Measurements from ENCODE around the gene DSCAM.

DSCAM gene

GRCh38 chr21:40333731-40334130 lies 513.2 kb downstream of the DSCAM start:
- Histone ChIP-seq H3K4me3 (replicated peaks; ENCODE audit: insufficient read depth, low read length) (no peak overlapping the region), H3K27me3 (ENCODE audit: insufficient read depth, poor library complexity, severe bottlenecking) (no peaks in the 10 kb centered on the region), H3K27ac (replicated peaks) (no peak overlapping the region)
- DNase-seq (ENCODE audit: low read depth in 1 of 2, low spot score in 1 of 2) = no peak
- TF ChIP-seq, protein P1, sequence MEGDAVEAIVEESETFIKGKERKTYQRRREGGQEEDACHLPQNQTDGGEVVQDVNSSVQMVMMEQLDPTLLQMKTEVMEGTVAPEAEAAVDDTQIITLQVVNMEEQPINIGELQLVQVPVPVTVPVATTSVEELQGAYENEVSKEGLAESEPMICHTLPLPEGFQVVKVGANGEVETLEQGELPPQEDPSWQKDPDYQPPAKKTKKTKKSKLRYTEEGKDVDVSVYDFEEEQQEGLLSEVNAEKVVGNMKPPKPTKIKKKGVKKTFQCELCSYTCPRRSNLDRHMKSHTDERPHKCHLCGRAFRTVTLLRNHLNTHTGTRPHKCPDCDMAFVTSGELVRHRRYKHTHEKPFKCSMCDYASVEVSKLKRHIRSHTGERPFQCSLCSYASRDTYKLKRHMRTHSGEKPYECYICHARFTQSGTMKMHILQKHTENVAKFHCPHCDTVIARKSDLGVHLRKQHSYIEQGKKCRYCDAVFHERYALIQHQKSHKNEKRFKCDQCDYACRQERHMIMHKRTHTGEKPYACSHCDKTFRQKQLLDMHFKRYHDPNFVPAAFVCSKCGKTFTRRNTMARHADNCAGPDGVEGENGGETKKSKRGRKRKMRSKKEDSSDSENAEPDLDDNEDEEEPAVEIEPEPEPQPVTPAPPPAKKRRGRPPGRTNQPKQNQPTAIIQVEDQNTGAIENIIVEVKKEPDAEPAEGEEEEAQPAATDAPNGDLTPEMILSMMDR (IDR thresholded peaks at IDR 0.05; ENCODE audit: insufficient read depth, low read length) = no peak
- TF ChIP-seq, protein P2, sequence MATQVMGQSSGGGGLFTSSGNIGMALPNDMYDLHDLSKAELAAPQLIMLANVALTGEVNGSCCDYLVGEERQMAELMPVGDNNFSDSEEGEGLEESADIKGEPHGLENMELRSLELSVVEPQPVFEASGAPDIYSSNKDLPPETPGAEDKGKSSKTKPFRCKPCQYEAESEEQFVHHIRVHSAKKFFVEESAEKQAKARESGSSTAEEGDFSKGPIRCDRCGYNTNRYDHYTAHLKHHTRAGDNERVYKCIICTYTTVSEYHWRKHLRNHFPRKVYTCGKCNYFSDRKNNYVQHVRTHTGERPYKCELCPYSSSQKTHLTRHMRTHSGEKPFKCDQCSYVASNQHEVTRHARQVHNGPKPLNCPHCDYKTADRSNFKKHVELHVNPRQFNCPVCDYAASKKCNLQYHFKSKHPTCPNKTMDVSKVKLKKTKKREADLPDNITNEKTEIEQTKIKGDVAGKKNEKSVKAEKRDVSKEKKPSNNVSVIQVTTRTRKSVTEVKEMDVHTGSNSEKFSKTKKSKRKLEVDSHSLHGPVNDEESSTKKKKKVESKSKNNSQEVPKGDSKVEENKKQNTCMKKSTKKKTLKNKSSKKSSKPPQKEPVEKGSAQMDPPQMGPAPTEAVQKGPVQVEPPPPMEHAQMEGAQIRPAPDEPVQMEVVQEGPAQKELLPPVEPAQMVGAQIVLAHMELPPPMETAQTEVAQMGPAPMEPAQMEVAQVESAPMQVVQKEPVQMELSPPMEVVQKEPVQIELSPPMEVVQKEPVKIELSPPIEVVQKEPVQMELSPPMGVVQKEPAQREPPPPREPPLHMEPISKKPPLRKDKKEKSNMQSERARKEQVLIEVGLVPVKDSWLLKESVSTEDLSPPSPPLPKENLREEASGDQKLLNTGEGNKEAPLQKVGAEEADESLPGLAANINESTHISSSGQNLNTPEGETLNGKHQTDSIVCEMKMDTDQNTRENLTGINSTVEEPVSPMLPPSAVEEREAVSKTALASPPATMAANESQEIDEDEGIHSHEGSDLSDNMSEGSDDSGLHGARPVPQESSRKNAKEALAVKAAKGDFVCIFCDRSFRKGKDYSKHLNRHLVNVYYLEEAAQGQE (IDR thresholded peaks at IDR 0.05; ENCODE audit: insufficient replicate concordance, low read depth) = no peak
- no peak for TF ChIP-seq GABPA (IDR thresholded peaks at IDR 0.05; ENCODE audit: low read depth)
- TF ChIP-seq POLR2AphosphoS5 (IDR thresholded peaks at IDR 0.05; ENCODE audit: low read depth) = no peak
- no peak for TF ChIP-seq SPI1 (IDR thresholded peaks at IDR 0.05; ENCODE audit: borderline replicate concordance, low read depth)

- H3K27me3 ChIP-seq (ENCODE audit: insufficient read depth, poor library complexity, severe bottlenecking) = no peaks in the 10 kb centered on the region
- no peak for DNase-seq (ENCODE audit: low read depth in 1 of 2, low spot score in 1 of 2)
- no peak overlapping the region for H3K4me3 ChIP-seq (replicated peaks; ENCODE audit: insufficient read depth, low read length)
- TF ChIP-seq POLR2AphosphoS5 (IDR thresholded peaks at IDR 0.05; ENCODE audit: low read depth) = no peak
- TF ChIP-seq GABPA (IDR thresholded peaks at IDR 0.05; ENCODE audit: low read depth) = no peak
- TF ChIP-seq, protein P2 (IDR thresholded peaks at IDR 0.05; ENCODE audit: insufficient replicate concordance, low read depth) = no peak
- TF ChIP-seq, protein P1 (IDR thresholded peaks at IDR 0.05; ENCODE audit: insufficient read depth, low read length) = no peak
- no peak for TF ChIP-seq SPI1 (IDR thresholded peaks at IDR 0.05; ENCODE audit: borderline replicate concordance, low read depth)
- no peak overlapping the region for H3K27ac ChIP-seq (replicated peaks)
Observed at GRCh38 chr21:40331804-40332203, 515.2 kb downstream of the DSCAM start.

- Histone ChIP-seq H3K4me3 (replicated peaks; ENCODE audit: insufficient read depth, low read length) (no peak overlapping the region), H3K27me3 (ENCODE audit: insufficient read depth, poor library complexity, severe bottlenecking) (no peaks in the 10 kb centered on the region), H3K27ac (replicated peaks) (no peak overlapping the region)
- no peak for DNase-seq (ENCODE audit: low read depth in 1 of 2, low spot score in 1 of 2)
- no peak for TF ChIP-seq SPI1 (IDR thresholded peaks at IDR 0.05; ENCODE audit: borderline replicate concordance, low read depth)
- TF ChIP-seq, protein P2 (IDR thresholded peaks at IDR 0.05; ENCODE audit: insufficient replicate concordance, low read depth) = no peak
- TF ChIP-seq, protein P1 (IDR thresholded peaks at IDR 0.05; ENCODE audit: insufficient read depth, low read length) = no peak
- no peak for TF ChIP-seq POLR2AphosphoS5 (IDR thresholded peaks at IDR 0.05; ENCODE audit: low read depth)
- TF ChIP-seq GABPA (IDR thresholded peaks at IDR 0.05; ENCODE audit: low read depth) = no peak
Observed at GRCh38 chr21:40331172-40331571, 515.8 kb downstream of the DSCAM start.
